Adipocyte (in vitro differentiated cells): ENCODE data around the gene VHLL.
"Not testable (repeated sequence)": the region's sequence is repeated elsewhere in the genome, so short reads cannot be mapped to it uniquely, and the experiment has no call there.

Experiments
- DNase-seq: peaks from one replicate; pipeline ENCODE4 v3.0.0-alpha.2; 2015; ENCODE audit warnings: low read depth
- H3K27me3 ChIP-seq: replicated peaks from 2 replicates; pipeline ENCODE4 v1.7.0; 2013; ENCODE audit warnings: mild to moderate bottlenecking, low read length, moderate library complexity; ENCODE audit not compliant: control insufficient read depth, insufficient read depth
- H3K36me3 ChIP-seq: 2 replicates; pipeline ENCODE4 v1.7.0; 2013; ENCODE audit warnings: low read length, mild to moderate bottlenecking, moderate library complexity; ENCODE audit not compliant: control insufficient read depth, insufficient read depth, severe bottlenecking
- H3K4me1 ChIP-seq: 2 replicates; pipeline ENCODE4 v1.7.0; 2013; ENCODE audit warnings: mild to moderate bottlenecking, low read length, moderate library complexity; ENCODE audit not compliant: control insufficient read depth, insufficient read depth
- H3K4me3 ChIP-seq: 2 replicates; pipeline ENCODE4 v1.7.0; 2013; ENCODE audit warnings: mild to moderate bottlenecking, low read length, moderate library complexity
- H3K9ac ChIP-seq: 2 replicates; pipeline ENCODE4 v1.7.0; 2013; ENCODE audit warnings: mild to moderate bottlenecking, low read length, moderate library complexity
- H3K9me3 ChIP-seq: 2 replicates; pipeline ENCODE4 v1.7.0; 2013; ENCODE audit warnings: mild to moderate bottlenecking, low read length, moderate library complexity; ENCODE audit not compliant: control insufficient read depth

Gene VHLL

GRCh38 chr1:156323179-156323578, 24.1 kb upstream of the VHLL start:
- not testable (repeated sequence) for H3K4me1 ChIP-seq
- H3K36me3 ChIP-seq: peaks cover 72% of the 10 kb centered on the region

GRCh38 chr1:156320560-156320959, 21.5 kb upstream of the VHLL start:
- H3K36me3 ChIP-seq: peaks cover 91% of the 10 kb centered on the region
- H3K9me3 ChIP-seq: no peaks in the 10 kb centered on the region
- no peak overlapping the region for H3K4me3 ChIP-seq
- no peak overlapping the region for H3K9ac ChIP-seq
- no peaks in the 10 kb centered on the region for H3K4me1 ChIP-seq
- no peaks in the 10 kb centered on the region for H3K27me3 ChIP-seq
- no peak for DNase-seq

More at GRCh38 chr1:156323179-156323578, 24.1 kb upstream of the VHLL start:
- peak; percentile 41 for DNase-seq
- not testable (repeated sequence) for H3K9ac ChIP-seq, H3K4me3 ChIP-seq, H3K9me3 ChIP-seq, H3K27me3 ChIP-seq

- Histone ChIP-seq H3K9me3 (no peaks in the 10 kb centered on the region), H3K9ac (no peak overlapping the region), H3K4me3 (no peak overlapping the region), H3K36me3 (peaks cover 91% of the 10 kb centered on the region), H3K4me1 (no peaks in the 10 kb centered on the region), H3K27me3 (no peaks in the 10 kb centered on the region)
- DNase-seq: peak; percentile 67
These were observed 20.6 kb upstream of the VHLL start for GRCh38 chr1:156319664-156320063.

GRCh38 chr1:156316909-156317308, 17.8 kb upstream of the VHLL start:
- no peak overlapping the region for H3K4me3 ChIP-seq
- no peaks in the 10 kb centered on the region for H3K27me3 ChIP-seq
- no peak for DNase-seq
- H3K9me3 ChIP-seq: no peaks in the 10 kb centered on the region
- H3K4me1 ChIP-seq: no peaks in the 10 kb centered on the region
- peaks cover 99% of the 10 kb centered on the region for H3K36me3 ChIP-seq
- no peak overlapping the region for H3K9ac ChIP-seq

- Histone ChIP-seq H3K9ac (no peak overlapping the region), H3K4me1 (peaks cover 9% of the 10 kb centered on the region), H3K9me3 (no peaks in the 10 kb centered on the region), H3K27me3 (no peaks in the 10 kb centered on the region), H3K36me3 (peaks cover 92% of the 10 kb centered on the region), H3K4me3 (no peak overlapping the region)
- peak; percentile 39 for DNase-seq
These were observed 11.9 kb upstream of the VHLL start for GRCh38 chr1:156310962-156311361.

GRCh38 chr1:156308078-156308477, 9.0 kb upstream of the VHLL start:
- peaks cover 73% of the 10 kb centered on the region for H3K36me3 ChIP-seq
- DNase-seq: peak; percentile 27
- peaks cover 9% of the 10 kb centered on the region for H3K4me1 ChIP-seq
- no peaks in the 10 kb centered on the region for H3K27me3 ChIP-seq
- no peak overlapping the region for H3K4me3 ChIP-seq
- no peaks in the 10 kb centered on the region for H3K9me3 ChIP-seq
- H3K9ac ChIP-seq: no peak overlapping the region

GRCh38 chr1:156305215-156305614, 6.1 kb upstream of the VHLL start:
- Histone ChIP-seq H3K36me3 (peaks cover 44% of the 10 kb centered on the region), H3K4me1 (no peaks in the 10 kb centered on the region), H3K9me3 (no peaks in the 10 kb centered on the region), H3K27me3 (no peaks in the 10 kb centered on the region), H3K9ac (no peak overlapping the region), H3K4me3 (no peak overlapping the region)
- no peak for DNase-seq

- Histone ChIP-seq H3K9me3 (no peaks in the 10 kb centered on the region), H3K9ac (no peak overlapping the region), H3K4me3 (no peak overlapping the region), H3K4me1 (no peaks in the 10 kb centered on the region), H3K36me3 (peaks cover 26% of the 10 kb centered on the region), H3K27me3 (no peaks in the 10 kb centered on the region)
- DNase-seq: no peak
These were observed 4.1 kb upstream of the VHLL start for GRCh38 chr1:156303241-156303640.

- DNase-seq: peak; percentile 87
These were observed 3.6 kb downstream of the VHLL start, which contains the start of gene GLMP for GRCh38 chr1:156295391-156295947. GLMP (minus strand) TSS chr1:156295679; CDS start chr1:156295645, 34 bp downstream.

GRCh38 chr1:156293895-156294294, 5.2 kb downstream of the VHLL start:
- Histone ChIP-seq H3K36me3 (peaks cover 2% of the 10 kb centered on the region), H3K4me1 (peaks cover 25% of the 10 kb centered on the region), H3K4me3 (no peak overlapping the region), H3K9me3 (no peaks in the 10 kb centered on the region), H3K9ac (no peak overlapping the region), H3K27me3 (no peaks in the 10 kb centered on the region)
- DNase-seq: no peak

More at GRCh38 chr1:156295391-156295947, 3.6 kb downstream of the VHLL start, which contains the start of gene GLMP:
- peaks cover 25% of the 10 kb centered on the region for H3K4me1 ChIP-seq
- H3K9ac ChIP-seq: peak within 1 kb of the TSS; percentile 92
- no peaks in the 10 kb centered on the region for H3K9me3 ChIP-seq
- H3K36me3 ChIP-seq: no peaks in the 10 kb centered on the region
- no peaks in the 10 kb centered on the region for H3K27me3 ChIP-seq
- peak within 1 kb of the TSS; percentile 91 for H3K4me3 ChIP-seq

- peaks cover 25% of the 10 kb centered on the region for H3K4me1 ChIP-seq
- H3K9ac ChIP-seq: no peak overlapping the region
- H3K9me3 ChIP-seq: no peaks in the 10 kb centered on the region
- H3K4me3 ChIP-seq: no peak overlapping the region
- peaks cover 3% of the 10 kb centered on the region for H3K36me3 ChIP-seq
- no peak for DNase-seq
- no peaks in the 10 kb centered on the region for H3K27me3 ChIP-seq
These were observed 6.0 kb downstream of the VHLL start for GRCh38 chr1:156293098-156293434.
